Measurements from ENCODE around the gene IRS2. TPM values are rescaled to one million over a fixed set of nuclear protein-coding genes. Genes with fewer than 3 reads are reported as not detected.

The IRS2 gene
- total RNA-seq, 1 donor from 2014 or later = 43.8 TPM

DNA sequence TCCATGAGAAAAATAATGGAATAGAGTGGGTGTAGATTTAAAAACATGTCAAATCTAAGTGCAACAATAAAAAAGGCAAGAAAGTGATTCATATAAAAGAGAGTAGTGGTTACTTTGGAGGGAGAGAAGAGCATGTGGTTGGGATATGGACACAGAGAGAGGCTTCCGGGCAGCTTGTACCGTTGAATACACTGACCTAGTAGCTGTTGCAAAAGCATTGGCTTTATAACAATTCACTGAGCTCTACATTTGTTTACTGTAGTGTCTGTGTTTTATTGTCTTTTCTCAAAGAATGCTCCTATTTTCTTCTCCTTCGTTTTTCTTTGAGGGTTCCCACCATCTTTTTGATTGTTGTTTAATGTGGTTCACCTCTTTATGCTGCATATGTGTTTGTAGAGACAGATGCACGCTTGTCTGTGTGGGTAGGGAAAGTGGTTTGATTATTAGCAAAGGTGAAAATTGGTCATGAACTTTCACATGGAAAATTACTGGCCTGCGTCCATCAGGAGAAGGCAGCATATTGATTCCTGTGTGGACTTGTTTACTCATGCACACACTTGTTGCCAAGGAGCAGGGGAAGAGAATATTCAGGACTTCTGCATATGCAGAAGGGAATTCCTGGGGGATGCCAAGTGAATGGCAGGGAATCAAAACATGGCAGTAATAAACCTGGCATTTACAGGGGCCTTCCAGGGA lies 29.9 kb upstream of the IRS2 start:
- Histone ChIP-seq H3K27me3 (peaks cover 5% of the 10 kb centered on the region), H3K4me3 (no peak overlapping the region), H3K4me1 (no peaks in the 10 kb centered on the region), H3K36me3 (no peaks in the 10 kb centered on the region), H3K9me3 (no peaks in the 10 kb centered on the region), H3K27ac (no peak overlapping the region)
- intact Hi-C loops (cut with DNase I) = no loop called here
- TF ChIP-seq, protein P1, sequence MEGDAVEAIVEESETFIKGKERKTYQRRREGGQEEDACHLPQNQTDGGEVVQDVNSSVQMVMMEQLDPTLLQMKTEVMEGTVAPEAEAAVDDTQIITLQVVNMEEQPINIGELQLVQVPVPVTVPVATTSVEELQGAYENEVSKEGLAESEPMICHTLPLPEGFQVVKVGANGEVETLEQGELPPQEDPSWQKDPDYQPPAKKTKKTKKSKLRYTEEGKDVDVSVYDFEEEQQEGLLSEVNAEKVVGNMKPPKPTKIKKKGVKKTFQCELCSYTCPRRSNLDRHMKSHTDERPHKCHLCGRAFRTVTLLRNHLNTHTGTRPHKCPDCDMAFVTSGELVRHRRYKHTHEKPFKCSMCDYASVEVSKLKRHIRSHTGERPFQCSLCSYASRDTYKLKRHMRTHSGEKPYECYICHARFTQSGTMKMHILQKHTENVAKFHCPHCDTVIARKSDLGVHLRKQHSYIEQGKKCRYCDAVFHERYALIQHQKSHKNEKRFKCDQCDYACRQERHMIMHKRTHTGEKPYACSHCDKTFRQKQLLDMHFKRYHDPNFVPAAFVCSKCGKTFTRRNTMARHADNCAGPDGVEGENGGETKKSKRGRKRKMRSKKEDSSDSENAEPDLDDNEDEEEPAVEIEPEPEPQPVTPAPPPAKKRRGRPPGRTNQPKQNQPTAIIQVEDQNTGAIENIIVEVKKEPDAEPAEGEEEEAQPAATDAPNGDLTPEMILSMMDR (IDR thresholded peaks at IDR 0.05) = no peak
- ATAC-seq (no peak), DNase-seq (no peak)

DNA sequence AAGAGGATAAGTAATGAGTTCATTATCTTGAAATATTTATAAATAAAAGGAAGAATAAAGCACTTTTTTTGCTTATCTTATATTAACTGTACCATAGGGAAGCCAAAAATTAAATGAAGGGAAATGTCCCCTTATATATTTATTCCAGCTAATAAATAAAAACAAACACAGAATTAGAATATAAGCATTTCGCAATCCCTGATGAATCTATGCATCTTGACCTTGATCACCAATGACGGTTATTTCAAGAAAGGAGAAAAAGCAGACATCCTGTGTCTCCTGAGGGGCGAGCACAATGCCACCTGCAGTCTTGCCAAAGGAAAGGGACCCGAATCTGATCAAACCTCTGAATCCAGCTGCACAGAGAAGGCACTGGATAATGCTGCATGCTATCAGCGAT lies 29.3 kb upstream of the IRS2 start:
- ATAC-seq (no peak), DNase-seq (no peak)
- no peaks in the 10 kb centered on the region for H3K9me3 ChIP-seq
- H3K4me3 ChIP-seq = no peak overlapping the region
- no peaks in the 10 kb centered on the region for H3K36me3 ChIP-seq
- intact Hi-C loops (cut with DNase I) = no loop called here
- peaks cover 5% of the 10 kb centered on the region for H3K27me3 ChIP-seq
- H3K4me1 ChIP-seq = no peaks in the 10 kb centered on the region
- no peak overlapping the region for H3K27ac ChIP-seq
- TF ChIP-seq, protein P1 (IDR thresholded peaks at IDR 0.05) = no peak

DNA sequence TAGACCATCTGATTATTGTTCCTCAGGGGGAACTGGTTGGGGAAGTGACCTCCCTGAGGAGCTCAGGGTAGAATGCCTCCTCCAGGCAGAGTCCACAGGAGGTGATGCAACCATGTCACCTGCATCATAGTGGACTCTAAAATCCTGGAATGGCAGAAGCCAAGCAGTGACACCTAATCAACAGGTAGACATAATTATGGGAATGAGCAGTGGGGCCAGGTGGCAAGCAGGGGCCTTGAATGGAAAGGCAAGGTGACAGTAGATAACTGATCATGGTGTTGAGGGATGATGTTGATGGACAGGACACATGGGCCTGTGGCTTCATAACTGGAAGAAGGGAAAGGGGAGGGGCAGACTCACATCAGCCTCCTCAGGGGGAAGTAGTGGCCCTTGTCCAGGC lies 27.3 kb upstream of the IRS2 start:
- ATAC-seq = no peak

DNA sequence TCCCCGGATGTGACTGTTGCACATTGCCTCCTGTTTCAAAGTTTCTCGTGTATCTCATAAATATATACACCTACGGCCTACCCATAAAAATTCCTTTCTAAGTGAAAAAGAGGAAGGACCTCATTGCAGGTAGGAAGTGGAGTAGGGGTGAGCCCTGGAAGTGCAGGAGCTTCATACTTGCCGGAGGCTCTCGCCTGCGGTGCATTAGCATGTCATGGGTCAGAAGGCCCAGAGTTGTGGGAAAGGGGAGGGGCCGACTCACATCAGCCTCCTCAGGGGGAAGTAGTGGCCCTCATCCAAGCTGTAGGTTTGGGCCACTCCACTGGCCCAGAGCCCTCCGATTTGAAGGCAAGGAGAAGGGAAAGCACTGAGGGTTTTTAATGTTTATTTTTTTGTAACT lies 26.0 kb upstream of the IRS2 start:
- DNase-seq = no peak
- Histone ChIP-seq H3K27ac (no peak overlapping the region), H3K27me3 (peaks cover 5% of the 10 kb centered on the region), H3K9me3 (no peaks in the 10 kb centered on the region), H3K4me3 (no peak overlapping the region), H3K4me1 (no peaks in the 10 kb centered on the region), H3K36me3 (no peaks in the 10 kb centered on the region)
- TF ChIP-seq, protein P1 (IDR thresholded peaks at IDR 0.05) = no peak
- intact Hi-C loops (cut with DNase I) = no loop called here
- ATAC-seq = no peak

More for the DNA sequence above, 27.3 kb upstream of the IRS2 start:
- Histone ChIP-seq H3K4me3 (no peak overlapping the region), H3K9me3 (no peaks in the 10 kb centered on the region), H3K36me3 (no peaks in the 10 kb centered on the region), H3K27me3 (peaks cover 5% of the 10 kb centered on the region), H3K27ac (no peak overlapping the region), H3K4me1 (no peaks in the 10 kb centered on the region)
- intact Hi-C loops (cut with DNase I) = no loop called here
- TF ChIP-seq, protein P1 (IDR thresholded peaks at IDR 0.05) = no peak
- no peak for DNase-seq

DNA sequence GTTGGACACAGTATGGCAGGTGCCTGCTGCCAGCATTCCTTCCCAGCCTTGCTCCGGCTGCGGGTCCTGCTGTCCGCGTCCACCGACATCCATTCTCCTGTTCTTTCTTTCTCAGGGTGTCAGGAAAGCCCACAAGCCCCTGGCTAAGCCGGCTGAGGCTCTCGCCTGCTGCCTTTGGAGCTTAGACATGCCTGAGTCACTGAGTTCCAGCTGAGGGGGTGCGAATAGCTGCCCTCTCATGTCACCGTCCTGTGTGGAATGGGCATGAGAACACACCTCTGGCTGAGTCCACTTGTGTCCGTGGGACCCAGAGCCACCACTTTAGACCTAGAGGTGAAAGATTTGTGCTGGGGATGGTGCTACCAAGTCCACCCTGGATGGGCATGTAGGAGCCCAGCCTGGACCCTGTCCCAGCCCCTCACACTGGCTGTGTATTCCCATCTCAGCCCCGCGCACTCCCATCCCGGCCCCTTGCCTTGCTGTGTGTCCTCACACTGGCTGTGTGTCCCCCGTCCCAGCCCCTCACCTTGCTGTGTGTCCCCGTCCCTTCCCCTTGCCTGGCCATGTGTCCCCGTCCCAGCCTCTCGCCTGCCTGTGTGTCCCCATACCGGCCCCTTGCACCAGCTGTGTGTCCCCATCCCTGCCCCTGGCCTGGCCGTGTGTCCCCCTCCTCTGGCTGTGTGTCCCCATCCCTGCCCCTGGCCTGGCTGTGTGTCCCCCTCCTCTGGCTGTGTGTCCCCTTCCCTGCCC lies 24.6 kb upstream of the IRS2 start:
- Histone ChIP-seq H3K4me3 (no peak overlapping the region), H3K9me3 (no peaks in the 10 kb centered on the region), H3K4me1 (no peaks in the 10 kb centered on the region), H3K36me3 (no peaks in the 10 kb centered on the region), H3K27me3 (peaks cover under 1% of the 10 kb centered on the region), H3K27ac (no peak overlapping the region)
- intact Hi-C loops (cut with DNase I) = no loop called here
- TF ChIP-seq, protein P1 (IDR thresholded peaks at IDR 0.05) = no peak
- ATAC-seq (no peak), DNase-seq (no peak)
